Stimulated activated CD8-positive, alpha-beta memory T cell treated with anti-CD3 and anti-CD28 coated beads, Interleukin-12 subunit alpha, Interleukin-12 subunit beta, amount 100 ng/mL, for 24 hours (primary cell): ENCODE results near the gene SNX3.
"Not testable (repeated sequence)": the region's sequence is repeated elsewhere in the genome, so short reads cannot be mapped to it uniquely, and the experiment has no call there.

Experiments used
- DNase-seq: peaks from one replicate; pipeline ENCODE4 v3.0.0-alpha.2; 2020; ENCODE audit errors: extremely low read depth

Gene SNX3

DNA sequence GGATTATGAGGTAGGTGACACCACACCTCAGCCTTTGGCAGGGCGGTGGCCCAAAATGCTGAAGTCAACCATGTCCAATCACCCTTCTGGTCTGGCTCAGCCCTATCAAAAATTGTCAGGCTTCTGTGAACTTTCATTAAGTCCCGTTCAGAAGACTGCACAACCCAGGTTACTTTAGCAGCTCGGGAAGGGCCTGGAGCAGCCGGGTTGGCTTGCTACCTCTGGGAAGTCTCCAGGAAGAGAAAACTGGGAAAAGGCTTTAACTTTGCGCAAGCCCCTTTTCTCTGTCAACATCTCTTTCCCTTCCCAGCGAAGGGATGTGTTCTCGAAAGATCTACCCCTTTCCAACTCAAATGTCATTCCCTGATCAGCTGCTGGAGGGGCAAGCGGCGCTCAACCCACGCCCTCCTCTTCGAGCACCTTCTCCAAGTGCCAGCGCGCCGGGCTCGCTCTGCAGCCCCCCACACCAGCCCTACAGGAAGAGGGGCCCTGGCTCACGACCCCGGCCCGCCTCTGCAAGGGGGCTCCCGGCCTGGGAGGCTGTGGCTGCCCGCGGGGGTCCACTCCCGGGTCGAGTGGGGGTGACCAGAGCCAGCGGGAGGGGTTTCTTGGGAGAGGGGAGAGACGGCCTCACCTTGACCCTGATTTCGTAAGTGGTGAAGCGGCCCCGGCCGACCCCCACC is 573 bp downstream of the SNX3 start:
- no peak for DNase-seq

GRCh38 chr6:108254433-108255410 is 6.1 kb downstream of the SNX3 start:
- DNase-seq, result no peak

DNA sequence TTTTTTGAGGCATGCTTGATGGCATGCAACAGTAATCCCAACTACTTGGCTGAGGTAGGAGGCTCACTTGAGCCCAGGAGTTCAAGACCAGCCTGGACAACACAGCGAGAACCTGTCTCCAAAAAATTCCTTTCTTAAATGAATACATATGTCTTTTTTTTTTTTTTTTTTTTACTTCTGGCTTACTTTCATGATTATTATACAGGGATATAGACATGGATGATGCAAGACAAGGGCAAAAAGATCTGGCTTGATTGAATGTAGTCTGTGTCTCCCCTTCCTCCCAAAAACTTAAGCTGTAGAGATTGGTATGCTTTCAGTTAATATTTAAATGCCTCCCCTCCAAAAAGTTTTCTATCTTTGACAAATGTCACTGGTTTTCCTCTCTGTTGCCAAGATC is 7.6 kb downstream of the SNX3 start:
- no peak for DNase-seq

DNA sequence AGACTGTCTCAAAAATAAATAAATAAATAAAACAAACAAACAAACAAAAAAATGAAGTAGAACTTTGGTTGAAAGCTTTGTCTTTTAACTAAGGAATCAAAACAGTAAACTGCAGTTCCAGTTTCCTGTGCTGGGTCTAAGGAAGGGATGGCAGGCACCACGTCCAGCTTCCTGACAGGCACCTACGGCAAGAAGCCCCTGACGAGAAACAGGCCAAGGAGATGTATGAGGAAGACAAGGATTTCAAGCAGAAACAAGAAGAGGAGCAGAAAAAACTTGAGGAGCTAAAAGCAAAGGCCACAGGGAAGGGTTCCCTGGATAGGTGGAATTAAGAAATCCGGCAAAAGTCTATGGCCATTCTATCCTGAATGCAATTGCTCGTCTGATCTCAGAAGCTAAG is 8.8 kb downstream of the SNX3 start:
- DNase-seq, result no peak

- DNase-seq, result no peak
Observed at GRCh38 chr6:108251252-108251651, 9.6 kb downstream of the SNX3 start.

DNA sequence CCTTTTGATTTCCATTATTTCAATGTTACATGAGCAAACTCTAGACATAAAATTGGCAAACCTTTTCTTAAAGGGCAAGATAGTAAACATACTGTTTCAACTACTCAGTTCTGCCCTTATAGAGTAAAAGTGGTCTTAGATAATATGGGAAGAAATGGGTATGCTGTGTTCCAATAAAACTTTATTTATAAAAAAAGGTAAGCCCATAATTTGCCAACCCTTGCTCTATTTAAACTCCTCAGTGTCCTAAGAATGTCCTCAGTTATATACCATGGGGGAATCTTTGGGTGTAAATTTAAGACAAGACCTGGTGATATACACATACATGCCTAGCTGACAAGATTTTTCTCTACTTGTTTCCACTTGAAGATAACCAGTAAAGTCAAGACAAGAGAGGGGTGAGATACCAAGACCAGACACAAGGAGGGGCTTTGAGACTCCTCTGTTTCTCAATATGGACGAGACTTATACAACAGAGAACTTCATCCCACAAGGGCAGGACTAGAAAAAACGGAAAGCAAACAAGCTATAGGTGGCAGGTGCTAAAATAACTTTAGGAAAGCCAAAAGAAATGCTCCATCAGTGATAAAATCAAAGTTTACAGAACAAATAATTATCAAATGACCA is 10.5 kb downstream of the SNX3 start:
- no peak for DNase-seq

DNA sequence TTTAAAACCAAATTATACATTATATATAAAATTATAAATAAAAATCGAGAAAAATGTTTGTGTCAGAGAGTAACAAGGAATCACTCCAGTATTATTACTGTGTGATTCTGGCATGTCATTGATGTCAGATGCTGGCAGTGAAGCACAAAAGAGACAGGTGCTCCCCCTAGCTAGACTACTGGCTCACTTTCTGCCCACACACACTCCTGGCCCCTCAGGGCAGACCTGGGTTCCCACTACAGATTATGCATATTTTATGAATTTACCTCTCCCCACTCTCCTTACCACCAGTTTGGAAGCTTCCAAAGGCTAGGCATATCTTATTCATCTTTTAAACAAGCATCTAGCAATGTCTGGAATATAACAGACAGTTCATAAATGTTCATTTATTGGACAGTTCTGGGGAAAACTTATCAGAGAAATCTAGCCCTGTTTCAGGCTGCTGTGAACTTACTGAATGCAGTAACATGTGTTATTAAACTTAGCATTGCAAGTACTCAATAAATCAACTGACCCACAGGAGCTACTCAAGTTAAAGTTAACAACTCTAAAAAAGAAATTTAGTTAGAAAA is 12.8 kb downstream of the SNX3 start:
- no peak for DNase-seq

DNA sequence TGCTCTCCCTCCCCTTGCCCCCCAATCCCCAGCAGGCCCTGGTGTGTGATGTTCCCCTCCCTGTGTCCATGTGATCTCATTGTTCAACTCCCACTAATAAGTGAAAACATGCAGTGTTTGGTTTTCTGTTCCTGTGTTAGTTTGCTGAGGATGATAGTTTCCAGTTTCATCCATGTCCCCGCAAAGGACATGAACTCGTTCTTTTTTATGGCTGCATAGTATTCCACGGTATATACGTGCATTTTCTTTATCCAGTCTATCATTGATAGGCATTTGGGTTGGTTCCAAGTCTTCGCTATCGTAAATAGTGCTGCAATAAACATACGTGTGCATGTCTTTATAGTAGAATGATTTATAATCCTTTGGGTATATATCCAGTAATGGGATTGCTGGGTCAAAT is 15.7 kb downstream of the SNX3 start:
- DNase-seq, result not testable (repeated sequence)

DNA sequence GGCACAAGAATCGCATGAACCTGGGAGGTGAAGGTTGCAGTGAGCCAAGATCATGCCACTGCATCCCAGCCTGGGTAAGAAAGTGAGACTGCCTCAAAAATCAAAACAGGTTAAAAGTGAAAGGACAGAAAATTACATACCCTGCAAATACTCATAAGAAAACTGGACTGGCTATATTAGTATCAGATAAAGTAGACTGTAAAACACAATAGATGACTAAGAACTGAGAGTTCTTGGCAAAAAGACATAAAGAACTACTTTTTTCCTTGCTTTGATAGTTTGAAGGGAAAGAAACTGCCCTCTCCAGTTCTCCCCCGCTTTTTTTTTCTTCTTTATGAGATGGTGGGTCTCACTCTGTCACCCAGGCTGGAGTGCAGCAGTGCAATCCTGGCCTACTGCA is 17.0 kb downstream of the SNX3 start:
- no peak for DNase-seq

GRCh38 chr6:108242721-108243120 is 18.1 kb downstream of the SNX3 start:
- DNase-seq, result no peak

DNA sequence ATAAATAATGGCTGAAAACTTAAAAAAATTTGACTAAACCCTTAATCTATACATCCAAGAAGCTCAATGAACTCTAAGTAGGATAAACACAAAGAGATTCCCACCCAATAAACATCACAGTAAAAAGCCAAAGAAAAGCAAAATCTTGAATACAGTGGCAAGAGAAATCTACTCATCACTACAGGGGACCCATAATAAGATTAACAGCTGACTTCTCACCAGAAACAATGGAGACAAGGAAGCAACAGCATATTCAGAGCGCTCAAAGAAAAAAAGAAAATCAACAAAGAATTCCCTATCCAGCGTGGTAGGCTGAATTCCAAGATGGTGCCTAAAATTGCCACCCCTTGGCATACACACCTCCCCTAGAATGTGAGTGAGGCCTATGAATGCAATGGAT is 18.6 kb downstream of the SNX3 start:
- no peak for DNase-seq

DNA sequence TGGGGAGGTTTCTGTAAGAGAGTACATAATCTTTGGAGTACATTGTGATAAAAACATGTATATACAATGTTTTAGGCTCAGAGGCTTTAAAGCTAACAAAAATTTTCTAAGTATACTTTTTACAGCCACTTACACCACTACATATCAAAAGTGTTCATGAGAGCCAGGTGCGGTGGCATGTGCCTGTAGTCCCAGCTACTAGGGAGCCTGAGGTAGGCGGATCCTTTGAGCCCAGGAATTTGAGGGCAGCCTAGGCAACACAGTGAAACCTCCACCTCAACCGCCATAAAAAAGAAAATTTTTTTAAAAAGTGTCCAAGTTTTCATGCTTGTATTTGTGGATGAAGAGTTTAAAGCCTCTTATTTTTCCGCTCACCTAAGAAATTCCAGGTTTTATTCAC is 22.5 kb downstream of the SNX3 start:
- DNase-seq, result no peak

- DNase-seq, result no peak
Observed at GRCh38 chr6:108236791-108237190, 24.0 kb downstream of the SNX3 start.

- DNase-seq, result no peak
Observed at GRCh38 chr6:108235127-108235526, 25.7 kb downstream of the SNX3 start.

DNA sequence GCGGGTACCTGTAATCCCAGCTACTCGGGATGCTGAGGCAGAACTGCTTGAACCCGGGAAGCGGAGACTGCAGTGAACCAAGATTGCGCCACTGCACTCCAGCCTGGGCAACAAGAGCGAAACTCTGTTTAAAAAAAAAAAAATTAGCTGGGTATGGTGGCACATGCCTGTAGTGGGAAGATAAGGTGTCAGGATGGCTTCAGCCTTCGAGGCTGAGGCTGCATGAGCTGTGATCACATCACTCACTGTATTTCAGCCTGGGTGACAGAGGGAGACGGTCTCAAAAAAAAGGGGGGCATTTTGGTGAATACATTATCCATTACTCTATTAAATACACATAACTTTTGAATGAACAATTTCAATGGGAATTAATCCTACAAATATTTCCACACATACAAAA is 32.4 kb downstream of the SNX3 start:
- no peak for DNase-seq

DNA sequence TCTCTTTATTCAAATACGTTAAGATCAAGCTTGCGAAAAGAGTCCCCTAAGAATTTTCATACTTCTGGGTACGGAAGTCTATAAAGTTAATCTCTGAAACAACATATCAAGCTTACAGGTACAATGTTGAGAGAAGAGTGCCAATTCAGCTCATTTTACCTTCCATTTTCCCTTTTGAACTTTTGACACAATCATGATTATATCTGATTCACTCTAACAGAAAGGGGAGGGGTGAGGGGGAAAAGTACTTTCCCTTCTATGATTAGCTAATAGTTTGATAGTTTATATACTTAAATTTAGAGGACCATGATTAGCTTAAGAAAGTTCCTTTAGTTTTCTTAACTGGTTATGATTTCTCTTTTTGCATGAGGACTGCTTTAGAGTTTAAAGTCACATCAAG is 33.5 kb downstream of the SNX3 start:
- DNase-seq, result no peak

DNA sequence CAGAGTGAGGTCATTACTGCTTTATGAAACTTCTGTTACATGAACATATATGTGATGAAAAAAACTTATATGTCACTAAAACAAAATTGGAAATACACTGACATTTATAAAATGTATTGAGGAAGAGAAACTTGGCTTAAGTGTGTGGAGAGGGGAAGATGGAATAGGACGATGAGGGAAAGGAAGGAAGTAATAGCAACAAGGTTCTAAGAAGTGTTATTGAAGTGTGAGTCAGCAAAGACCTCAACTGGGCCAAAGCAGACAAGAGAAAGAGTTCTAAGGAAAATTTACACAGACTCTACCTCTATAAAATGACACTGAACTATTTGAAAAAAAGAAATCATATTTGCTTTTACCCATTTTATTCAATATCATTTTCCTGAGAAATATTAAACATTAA is 38.3 kb downstream of the SNX3 start:
- DNase-seq, result no peak

- no peak for DNase-seq
Observed at GRCh38 chr6:108222064-108222463, 38.8 kb downstream of the SNX3 start.

DNA sequence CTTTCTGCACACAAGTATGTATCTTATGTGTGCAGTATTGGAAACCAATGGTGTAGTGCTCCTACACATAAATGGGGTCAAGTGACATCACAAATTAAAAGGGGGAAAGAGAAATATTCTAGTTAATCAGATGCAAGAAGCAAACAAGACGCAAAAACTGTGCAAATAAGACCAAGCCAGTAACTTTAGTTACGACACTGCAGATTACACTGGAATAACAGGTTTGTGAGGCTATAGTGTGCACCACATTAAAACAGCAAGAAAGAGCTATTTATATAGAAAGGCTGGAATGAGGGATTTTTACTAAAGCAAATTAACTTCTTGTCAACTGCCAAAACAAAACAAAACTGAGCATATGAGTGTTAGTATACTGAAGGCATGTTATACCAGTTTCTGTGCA is 49.2 kb downstream of the SNX3 start:
- DNase-seq, result no peak

DNA sequence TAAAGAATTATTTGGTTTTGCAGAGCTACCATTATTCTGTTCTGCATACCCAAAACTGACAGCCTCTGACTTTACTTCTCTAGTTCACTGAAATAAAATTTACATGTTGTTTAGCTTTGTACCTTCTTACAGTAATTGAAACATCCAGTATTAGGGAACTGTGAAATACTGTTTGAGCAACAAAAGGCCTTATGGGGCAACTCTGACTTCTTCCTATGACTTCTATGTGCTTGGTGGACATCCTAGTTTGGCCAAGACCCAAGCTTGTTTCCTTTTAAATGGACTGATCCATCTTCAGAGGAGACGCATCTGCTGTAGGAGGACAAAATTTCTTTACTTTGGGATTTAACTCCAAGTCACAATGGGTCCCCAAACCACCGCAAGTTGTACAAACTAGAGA is 50.3 kb downstream of the SNX3 start:
- DNase-seq, result no peak

DNA sequence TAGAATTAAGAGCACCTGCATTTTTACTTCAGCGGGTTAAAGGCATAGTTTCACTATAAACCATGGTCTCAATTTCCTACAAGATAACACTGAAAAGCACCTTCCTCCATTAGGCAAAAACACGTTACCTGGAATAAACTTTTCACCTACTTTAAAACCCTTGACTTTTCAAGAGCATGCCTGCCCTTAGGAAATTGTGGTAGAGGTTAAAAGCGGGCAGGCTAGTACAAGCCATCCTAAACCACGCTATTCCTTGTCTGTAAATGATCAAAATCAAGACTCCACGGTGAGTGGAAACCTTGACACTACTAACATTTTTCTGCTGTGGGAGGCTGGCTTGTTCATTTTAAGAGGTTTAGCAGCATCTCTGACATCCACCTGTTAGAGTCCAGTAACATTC is 51.1 kb downstream of the SNX3 start:
- DNase-seq, result no peak

DNA sequence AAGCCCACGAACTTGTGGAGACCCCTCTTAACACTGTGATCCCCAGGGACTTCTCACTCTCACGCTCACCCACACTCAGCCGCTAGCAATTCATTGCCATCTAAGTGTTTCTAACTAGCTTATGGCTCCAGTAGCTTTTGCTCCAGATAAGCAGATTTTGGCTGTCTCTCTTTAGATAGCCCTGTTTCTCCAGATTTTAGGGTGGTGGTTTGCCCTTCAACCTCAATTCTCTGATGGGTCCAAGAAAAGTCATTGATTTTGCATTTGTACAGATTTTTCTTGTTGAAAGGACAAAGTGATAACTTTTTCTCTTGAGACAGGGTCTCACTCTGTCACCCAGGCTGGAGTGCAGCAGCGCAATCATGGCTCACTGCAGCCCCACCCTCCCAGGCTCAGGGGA is 53.8 kb downstream of the SNX3 start:
- no peak for DNase-seq
